Stimulated activated CD4-positive, alpha-beta T cell treated with anti-CD3 and anti-CD28 coated beads, Interleukin-4, amount 100 ng/mL, for 4 hours (primary cell): Measurements from ENCODE around the gene DUSP21.
"Not testable (repeated sequence)": the region's sequence is repeated elsewhere in the genome, so short reads cannot be mapped to it uniquely, and the experiment has no call there.

Experiments used
- DNase-seq, 2 experiments: peaks; one replicate each; pipeline ENCODE4 v3.0.0-alpha.2; 2020

DUSP21 gene

GRCh38 chrX:44876767-44877166 lies 32.9 kb downstream of the DUSP21 start:
- no peak for DNase-seq

DNA sequence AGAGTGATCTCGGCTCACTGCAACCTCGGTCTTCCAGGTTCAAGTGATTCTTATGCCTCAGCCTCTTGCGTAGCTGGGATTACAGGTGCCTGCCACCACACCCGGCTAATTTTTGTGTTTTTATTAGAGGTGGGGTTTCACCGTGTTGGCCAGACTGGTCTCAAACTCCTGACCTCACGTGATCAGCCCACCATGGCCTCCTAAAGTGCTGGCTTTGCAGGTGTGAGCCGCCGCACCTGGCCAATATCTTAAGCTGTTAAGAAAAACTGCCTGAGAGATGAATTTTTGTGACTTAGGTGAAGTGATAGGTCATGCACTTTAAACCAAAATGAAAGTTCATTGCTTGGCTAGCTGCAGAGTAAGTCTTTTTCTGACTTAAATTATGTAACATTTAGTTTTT lies 35.0 kb downstream of the DUSP21 start:
- no peak for DNase-seq

DNA sequence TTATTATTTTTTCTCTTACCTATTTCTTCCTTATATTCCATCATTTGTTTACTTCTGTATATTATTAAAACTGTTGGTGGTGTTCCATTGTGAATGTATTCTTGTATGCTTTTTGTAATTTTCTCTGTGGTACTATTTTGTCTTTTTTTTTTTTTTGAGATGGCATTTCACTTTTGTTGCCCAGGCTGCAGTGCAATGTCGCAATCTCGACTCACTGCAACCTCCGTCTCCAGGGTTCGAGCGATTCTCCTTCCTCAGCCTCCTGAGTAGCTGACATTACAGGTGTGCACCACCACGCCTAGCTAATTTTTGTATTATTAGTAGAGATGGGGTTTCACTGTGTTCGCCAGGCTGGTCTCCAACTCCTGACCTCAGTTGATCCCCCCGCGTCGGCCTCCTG lies 37.7 kb downstream of the DUSP21 start:
- DNase-seq = no peak

GRCh38 chrX:44882635-44883034 lies 38.8 kb downstream of the DUSP21 start:
- DNase-seq = no peak

DNA sequence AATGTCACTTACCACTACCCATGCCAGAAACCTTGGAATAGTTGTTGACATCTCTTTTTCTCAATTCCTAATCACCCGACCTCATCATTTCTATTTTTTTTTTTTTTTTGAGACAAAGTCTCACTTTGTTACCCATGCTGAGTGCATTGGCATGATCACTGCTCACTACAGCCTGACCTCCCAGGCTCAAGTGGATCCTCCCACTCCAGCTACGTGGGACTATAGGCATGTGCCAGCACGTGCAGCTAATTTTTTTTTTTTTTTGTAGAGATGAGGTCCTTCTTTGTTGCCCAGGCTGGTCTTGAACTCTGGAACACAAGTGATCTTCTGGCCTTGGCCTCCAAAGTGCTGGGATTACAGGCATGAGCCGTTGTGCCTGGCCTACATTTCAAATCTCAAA lies 41.1 kb downstream of the DUSP21 start:
- no peak for DNase-seq

- DNase-seq = no peak
Measured at GRCh38 chrX:44889824-44890223, 46.0 kb downstream of the DUSP21 start.

- no peak for DNase-seq
Measured at GRCh38 chrX:44890247-44890646, 46.4 kb downstream of the DUSP21 start.

DNA sequence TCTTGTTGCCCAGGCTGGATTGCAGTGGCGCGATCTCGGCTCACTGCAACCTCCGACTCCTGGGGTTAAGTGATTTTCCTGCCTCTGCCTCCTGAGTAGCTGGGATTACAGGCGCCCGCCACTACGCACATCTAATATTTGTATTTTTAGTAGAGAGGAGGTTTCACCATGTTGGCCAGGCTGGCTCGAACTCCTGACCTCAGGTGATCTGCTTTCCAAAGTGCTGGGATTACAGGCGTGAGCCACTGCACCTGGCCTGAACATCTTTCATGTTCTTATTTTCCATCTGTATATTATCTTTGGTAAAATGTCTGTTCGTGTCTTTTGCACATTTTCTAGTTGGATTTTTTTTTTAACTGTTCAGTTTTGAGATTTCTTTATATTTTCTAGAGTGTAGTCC lies 46.9 kb downstream of the DUSP21 start:
- DNase-seq = not testable (repeated sequence)

GRCh38 chrX:44891642-44892041 lies 47.8 kb downstream of the DUSP21 start:
- DNase-seq = no peak
